Retinal pigment epithelial cell (primary cell): ENCODE measurements around the gene RIIAD1.

Experiments
- DNase-seq: peaks from one replicate; pipeline ENCODE4 v3.0.0-alpha.2; 2010; ENCODE audit warnings: low read depth
- H3K4me3 ChIP-seq: 2 replicates; pipeline ENCODE4 v1.5.1; 2011; ENCODE audit warnings: mild to moderate bottlenecking, low read length, control low read depth, moderate library complexity
- CTCF ChIP-seq: conservative IDR thresholded peaks from 2 replicates; pipeline ENCODE4 v1.5.1; 2011; ENCODE audit warnings: low read depth, low read length, control low read depth, inconsistent platforms

Gene RIIAD1

GRCh38 chr1:151686561-151686960 is 34.8 kb upstream of the RIIAD1 start:
- TF ChIP-seq CTCF: no peak
- no peak overlapping the region for H3K4me3 ChIP-seq
- no peak for DNase-seq

GRCh38 chr1:151689494-151689893 is 31.8 kb upstream of the RIIAD1 start:
- TF ChIP-seq CTCF: no peak
- H3K4me3 ChIP-seq: no peak overlapping the region
- no peak for DNase-seq

- DNase-seq: no peak
- no peak overlapping the region for H3K4me3 ChIP-seq
- no peak for TF ChIP-seq CTCF
Observed at GRCh38 chr1:151692226-151692625, 29.1 kb upstream of the RIIAD1 start.

- peak; percentile 86 for TF ChIP-seq CTCF
- no peak overlapping the region for H3K4me3 ChIP-seq
- no peak for DNase-seq
Observed at GRCh38 chr1:151693057-151693651, 28.2 kb upstream of the RIIAD1 start.

- no peak for TF ChIP-seq CTCF
- DNase-seq: no peak
- H3K4me3 ChIP-seq: no peak overlapping the region
Observed at GRCh38 chr1:151701515-151701914, 19.8 kb upstream of the RIIAD1 start.

- DNase-seq: no peak
Observed at GRCh38 chr1:151702936-151703335, 18.4 kb upstream of the RIIAD1 start.

GRCh38 chr1:151703813-151704212 is 17.5 kb upstream of the RIIAD1 start:
- H3K4me3 ChIP-seq: no peak overlapping the region
- TF ChIP-seq CTCF: no peak
- DNase-seq: no peak

More at GRCh38 chr1:151702936-151703335, 18.4 kb upstream of the RIIAD1 start:
- H3K4me3 ChIP-seq: no peak overlapping the region
- no peak for TF ChIP-seq CTCF
